ENCODE data around the gene ZNF48.
A peak's percentile ranks its signal among the peaks of the same experiment; 100 is the strongest.
"Not testable (repeated sequence)": the region's sequence is repeated elsewhere in the genome, so short reads cannot be mapped to it uniquely, and the experiment has no call there.

The ZNF48 gene

DNA sequence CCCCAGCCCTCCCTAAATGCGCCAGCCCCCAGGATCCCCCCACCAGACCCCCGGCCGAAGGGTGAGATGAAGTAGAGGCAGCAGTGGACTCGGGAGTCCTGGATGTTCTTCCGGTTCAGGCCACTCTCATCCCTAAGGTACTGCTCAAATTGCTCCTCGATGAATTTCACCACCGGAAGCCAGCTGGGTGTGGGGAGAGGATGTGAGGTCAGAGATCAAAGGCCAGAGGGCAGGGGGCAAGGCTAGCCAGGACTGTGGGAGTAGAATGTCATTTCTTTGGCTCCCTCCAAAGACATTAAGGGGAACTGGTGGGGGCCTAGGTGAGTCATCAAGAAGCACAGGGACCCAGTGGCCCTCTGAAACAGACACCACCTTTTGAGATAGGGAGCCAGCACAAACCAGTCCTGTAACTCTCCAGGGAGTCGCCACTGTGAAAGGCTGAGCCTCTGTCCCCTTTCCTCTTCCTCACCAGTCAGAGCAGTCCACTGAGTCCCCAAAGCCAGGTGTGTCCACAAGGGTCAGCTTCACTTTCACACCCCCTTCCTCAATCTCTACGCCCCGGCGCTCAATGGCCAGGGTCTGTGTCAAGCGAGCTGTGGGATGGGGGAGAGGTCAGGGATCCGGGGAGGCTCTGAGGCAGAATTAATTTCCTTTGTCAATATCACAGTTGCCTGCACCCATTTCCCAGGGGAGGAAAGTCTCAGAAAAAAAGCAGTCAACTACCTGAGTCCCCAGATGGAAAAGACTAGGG lies 13.8 kb upstream of the ZNF48 start:
- H3K4me1 ChIP-seq (ENCODE audit: insufficient read depth, low read length) = peaks cover 12% of the 10 kb centered on the region
- H3K9ac ChIP-seq (ENCODE audit: low read length) = no peak overlapping the region
- no peak overlapping the region for H3K27ac ChIP-seq (ENCODE audit: low read depth, low read length)

DNA sequence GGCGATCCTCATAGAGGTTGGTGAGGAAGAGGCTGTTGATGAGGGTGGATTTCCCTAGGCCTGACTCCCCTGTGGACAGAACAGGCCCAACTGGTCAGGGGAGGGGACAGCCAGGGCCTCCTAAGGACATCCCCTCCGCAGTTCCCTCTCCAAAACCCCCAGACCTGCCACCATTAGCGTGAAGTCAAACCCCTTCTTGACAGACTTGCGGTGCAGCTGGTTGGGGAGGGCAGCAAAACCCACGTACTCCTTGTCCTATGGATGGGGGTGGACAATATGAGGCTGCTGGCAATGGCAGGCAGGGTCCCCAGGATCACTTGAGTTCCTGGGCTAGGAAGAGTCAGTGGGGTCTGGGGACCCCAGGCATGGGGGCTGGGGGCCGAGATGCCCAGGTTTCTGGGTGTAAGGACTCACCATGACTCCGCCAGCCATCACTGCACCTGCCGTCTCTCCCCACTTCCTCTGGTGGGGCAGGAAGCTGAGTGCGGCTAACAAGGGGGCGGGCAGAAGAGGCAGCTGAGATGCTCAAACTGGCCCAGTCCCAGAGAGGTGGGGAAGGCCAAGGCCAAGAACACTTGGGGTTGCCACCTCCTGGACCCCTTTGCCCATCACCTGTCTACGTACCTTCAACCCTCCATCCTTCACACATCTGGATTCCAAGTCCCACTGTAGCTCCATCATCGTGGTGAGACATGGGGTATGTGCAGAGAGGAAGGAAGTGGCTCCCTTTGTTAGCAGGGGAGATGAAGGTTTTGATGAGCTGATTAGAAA lies 12.9 kb upstream of the ZNF48 start, which contains the start of gene SEPTIN1:
Gene SEPTIN1, minus strand, starts transcription at position 451 of the 771 bp plus-strand sequence. Its CDS starts 19 bp downstream, at position 432.
- H3K9ac ChIP-seq (ENCODE audit: low read length) = no peak within 1 kb of the TSS
- H3K4me3 ChIP-seq (ENCODE audit: low read depth in 1 of 2, low read length in 2 of 2) = no peak within 1 kb of the TSS
- H3K27me3 ChIP-seq (ENCODE audit: control insufficient read depth in 1 of 2, insufficient read depth in 2 of 2, low read length in 2 of 2) = no peaks in the 10 kb centered on the region
- H3K9me3 ChIP-seq (ENCODE audit: low read length) = no peaks in the 10 kb centered on the region
- H3K4me1 ChIP-seq (ENCODE audit: insufficient read depth, low read length) = peaks cover 7% of the 10 kb centered on the region
- H3K27ac ChIP-seq (ENCODE audit: low read depth, low read length) = no peak within 1 kb of the TSS
- H3K36me3 ChIP-seq (ENCODE audit: insufficient read depth, low read length) = peaks cover 5% of the 10 kb centered on the region

More for the DNA sequence above, 13.8 kb upstream of the ZNF48 start:
- Histone ChIP-seq H3K27me3 (ENCODE audit: control insufficient read depth in 1 of 2, insufficient read depth in 2 of 2, low read length in 2 of 2) (no peaks in the 10 kb centered on the region), H3K4me3 (ENCODE audit: low read depth in 1 of 2, low read length in 2 of 2) (no peak overlapping the region), H3K9me3 (ENCODE audit: low read length) (no peaks in the 10 kb centered on the region), H3K36me3 (ENCODE audit: insufficient read depth, low read length) (peaks cover 5% of the 10 kb centered on the region)

DNA sequence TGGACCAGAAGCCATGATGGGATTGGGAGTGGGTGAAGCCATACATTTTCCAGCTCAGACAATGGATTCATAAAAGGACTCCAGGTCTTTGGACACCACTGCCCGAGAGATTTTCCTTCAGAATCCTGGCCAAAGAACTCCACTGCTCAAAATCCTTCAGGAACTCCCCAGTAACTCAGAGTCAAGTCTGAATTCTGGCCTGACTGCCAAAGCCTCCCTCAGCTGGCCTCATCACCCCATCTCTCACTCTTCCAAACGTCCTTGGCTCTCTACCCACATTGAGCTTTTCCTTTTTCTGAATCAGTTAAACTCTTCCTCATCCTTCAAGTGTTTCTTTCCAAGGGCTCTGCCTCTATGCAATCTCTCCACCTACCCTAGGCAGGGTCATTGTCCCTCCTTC lies 11.7 kb upstream of the ZNF48 start:
- Histone ChIP-seq H3K9ac (ENCODE audit: low read length) (no peak overlapping the region), H3K4me3 (ENCODE audit: low read depth in 1 of 2, low read length in 2 of 2) (no peak overlapping the region), H3K36me3 (ENCODE audit: insufficient read depth, low read length) (peaks cover 5% of the 10 kb centered on the region), H3K9me3 (ENCODE audit: low read length) (no peaks in the 10 kb centered on the region), H3K4me1 (ENCODE audit: insufficient read depth, low read length) (peaks cover 5% of the 10 kb centered on the region), H3K27ac (ENCODE audit: low read depth, low read length) (no peak overlapping the region), H3K27me3 (ENCODE audit: control insufficient read depth in 1 of 2, insufficient read depth in 2 of 2, low read length in 2 of 2) (no peaks in the 10 kb centered on the region)

DNA sequence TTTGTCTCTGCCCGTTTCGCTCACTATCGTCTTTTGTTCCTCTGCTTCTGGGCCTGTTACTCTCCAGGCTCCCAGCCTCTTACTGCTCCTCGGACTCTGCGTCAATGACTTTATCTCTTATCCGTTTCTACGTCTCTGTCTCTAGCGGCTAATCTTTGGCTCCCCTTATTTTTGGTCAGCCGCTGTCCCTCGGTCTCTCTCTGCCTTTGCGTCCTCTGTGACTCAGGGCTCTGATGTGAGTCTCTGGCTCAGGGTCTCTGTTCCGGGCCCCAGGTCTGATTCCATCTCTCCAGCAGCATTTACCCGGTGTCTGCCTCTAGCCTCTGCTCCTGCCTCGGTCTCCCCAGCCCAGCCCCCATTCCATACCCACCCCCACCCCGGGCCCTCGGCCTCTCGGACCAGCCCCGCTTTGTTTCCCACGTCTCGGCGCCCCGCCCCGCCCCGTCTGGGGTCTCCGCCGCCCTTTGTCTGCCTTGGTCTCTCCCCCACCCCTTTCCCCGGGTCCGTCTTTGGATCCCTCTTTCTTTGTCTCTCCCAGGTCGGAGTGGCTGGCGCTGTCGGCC lies 547 bp upstream of the ZNF48 start:
- Histone ChIP-seq H3K4me3 (ENCODE audit: low read depth in 1 of 2, low read length in 2 of 2) (peak overlapping the region; percentile 76 to 99), H3K9ac (ENCODE audit: low read length) (peak overlapping the region; percentile 50), H3K27ac (ENCODE audit: low read depth, low read length) (peak overlapping the region; percentile 80), H3K36me3 (ENCODE audit: insufficient read depth, low read length) (peaks cover 20% of the 10 kb centered on the region), H3K27me3 (ENCODE audit: control insufficient read depth in 1 of 2, insufficient read depth in 2 of 2, low read length in 2 of 2) (no peaks in the 10 kb centered on the region), H3K4me1 (ENCODE audit: insufficient read depth, low read length) (peaks cover 37% of the 10 kb centered on the region), H3K9me3 (ENCODE audit: low read length) (no peaks in the 10 kb centered on the region)

DNA sequence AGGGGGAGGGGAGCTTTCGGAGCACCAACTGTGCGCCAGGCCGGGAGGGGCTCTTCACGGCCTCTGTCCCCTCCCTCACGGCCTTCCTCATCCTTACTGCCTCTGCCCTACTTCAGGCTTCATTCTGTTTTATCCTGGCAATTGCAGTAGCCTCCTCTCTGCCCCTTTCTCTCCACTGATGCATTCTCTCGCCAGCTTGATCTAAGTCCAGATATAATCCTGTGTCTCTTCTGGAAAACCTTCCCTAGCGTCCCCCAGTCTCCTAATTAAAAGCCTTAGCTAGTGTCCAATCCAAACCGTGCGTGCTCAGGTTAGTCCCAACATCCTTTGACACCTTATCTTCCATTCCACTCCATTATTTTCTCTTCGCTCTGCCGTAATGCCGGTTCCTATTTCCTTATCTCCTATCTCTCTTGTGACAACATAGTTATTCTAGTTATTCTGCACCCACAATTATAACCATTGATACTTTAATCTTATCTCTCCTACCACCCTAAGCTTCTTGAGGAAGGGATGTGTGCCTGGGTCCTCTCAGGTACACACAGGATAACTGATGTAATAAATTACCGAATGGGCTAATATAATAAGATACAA lies 869 bp downstream of the ZNF48 start:
- Histone ChIP-seq H3K4me1 (ENCODE audit: insufficient read depth, low read length) (peaks cover 41% of the 10 kb centered on the region), H3K9ac (ENCODE audit: low read length) (peak overlapping the region; percentile 23), H3K4me3 (ENCODE audit: low read depth in 1 of 2, low read length in 2 of 2) (peak overlapping the region; percentile 76 to 99), H3K9me3 (ENCODE audit: low read length) (no peaks in the 10 kb centered on the region), H3K36me3 (ENCODE audit: insufficient read depth, low read length) (peaks cover 20% of the 10 kb centered on the region), H3K27ac (ENCODE audit: low read depth, low read length) (peak overlapping the region; percentile 95), H3K27me3 (ENCODE audit: control insufficient read depth in 1 of 2, insufficient read depth in 2 of 2, low read length in 2 of 2) (no peaks in the 10 kb centered on the region)

DNA sequence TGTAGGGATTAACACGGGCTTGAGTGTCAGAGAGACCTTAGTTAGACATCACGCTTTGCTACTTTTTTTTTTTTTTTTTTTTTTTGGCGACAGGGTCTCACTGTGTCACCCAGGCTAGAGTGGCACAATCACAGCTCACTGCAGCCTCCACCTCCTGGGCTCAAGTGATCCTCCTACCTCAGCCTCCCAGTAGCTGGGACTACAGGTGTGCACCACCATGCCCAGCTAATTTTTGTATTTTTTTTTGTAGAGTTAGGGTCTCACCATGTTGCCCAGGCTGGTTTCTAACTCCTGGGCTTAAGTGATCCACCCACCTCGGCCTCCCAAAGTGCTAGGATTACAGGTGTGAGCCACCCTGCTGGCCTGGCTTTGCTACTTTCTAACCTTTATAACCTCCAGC lies 1.4 kb downstream of the ZNF48 start:
- not testable (repeated sequence) for H3K9me3 ChIP-seq (ENCODE audit: low read length); H3K4me3 ChIP-seq (ENCODE audit: low read depth in 1 of 2, low read length in 2 of 2); H3K9ac ChIP-seq (ENCODE audit: low read length); H3K27ac ChIP-seq (ENCODE audit: low read depth, low read length); H3K27me3 ChIP-seq (ENCODE audit: control insufficient read depth in 1 of 2, insufficient read depth in 2 of 2, low read length in 2 of 2)
- peaks cover 41% of the 10 kb centered on the region for H3K4me1 ChIP-seq (ENCODE audit: insufficient read depth, low read length)
- peaks cover 20% of the 10 kb centered on the region for H3K36me3 ChIP-seq (ENCODE audit: insufficient read depth, low read length)

DNA sequence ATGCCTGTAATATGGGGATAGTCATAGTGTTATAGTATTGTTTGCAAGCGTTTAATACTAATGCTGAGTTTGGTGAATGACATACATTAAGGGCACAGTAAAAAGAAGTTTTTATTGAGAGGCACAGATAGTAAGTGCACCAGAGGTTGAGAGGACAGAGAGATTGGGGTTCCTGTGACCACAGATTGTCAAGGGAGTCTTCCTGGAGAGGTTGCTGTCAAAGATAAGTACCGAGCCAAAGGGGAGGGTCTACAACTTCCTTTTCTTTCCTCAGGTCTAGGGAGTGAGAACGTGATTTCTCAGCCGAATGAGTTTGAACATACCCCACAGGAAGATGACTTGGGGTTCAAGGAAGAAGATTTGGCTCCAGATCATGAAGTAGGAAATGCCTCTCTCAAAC lies 1.8 kb downstream of the ZNF48 start:
- Histone ChIP-seq H3K36me3 (ENCODE audit: insufficient read depth, low read length) (peaks cover 20% of the 10 kb centered on the region), H3K27ac (ENCODE audit: low read depth, low read length) (no peak overlapping the region), H3K27me3 (ENCODE audit: control insufficient read depth in 1 of 2, insufficient read depth in 2 of 2, low read length in 2 of 2) (no peaks in the 10 kb centered on the region), H3K4me1 (ENCODE audit: insufficient read depth, low read length) (peaks cover 41% of the 10 kb centered on the region), H3K4me3 (ENCODE audit: low read depth in 1 of 2, low read length in 2 of 2) (no peak overlapping the region), H3K9me3 (ENCODE audit: low read length) (no peaks in the 10 kb centered on the region), H3K9ac (ENCODE audit: low read length) (no peak overlapping the region)

DNA sequence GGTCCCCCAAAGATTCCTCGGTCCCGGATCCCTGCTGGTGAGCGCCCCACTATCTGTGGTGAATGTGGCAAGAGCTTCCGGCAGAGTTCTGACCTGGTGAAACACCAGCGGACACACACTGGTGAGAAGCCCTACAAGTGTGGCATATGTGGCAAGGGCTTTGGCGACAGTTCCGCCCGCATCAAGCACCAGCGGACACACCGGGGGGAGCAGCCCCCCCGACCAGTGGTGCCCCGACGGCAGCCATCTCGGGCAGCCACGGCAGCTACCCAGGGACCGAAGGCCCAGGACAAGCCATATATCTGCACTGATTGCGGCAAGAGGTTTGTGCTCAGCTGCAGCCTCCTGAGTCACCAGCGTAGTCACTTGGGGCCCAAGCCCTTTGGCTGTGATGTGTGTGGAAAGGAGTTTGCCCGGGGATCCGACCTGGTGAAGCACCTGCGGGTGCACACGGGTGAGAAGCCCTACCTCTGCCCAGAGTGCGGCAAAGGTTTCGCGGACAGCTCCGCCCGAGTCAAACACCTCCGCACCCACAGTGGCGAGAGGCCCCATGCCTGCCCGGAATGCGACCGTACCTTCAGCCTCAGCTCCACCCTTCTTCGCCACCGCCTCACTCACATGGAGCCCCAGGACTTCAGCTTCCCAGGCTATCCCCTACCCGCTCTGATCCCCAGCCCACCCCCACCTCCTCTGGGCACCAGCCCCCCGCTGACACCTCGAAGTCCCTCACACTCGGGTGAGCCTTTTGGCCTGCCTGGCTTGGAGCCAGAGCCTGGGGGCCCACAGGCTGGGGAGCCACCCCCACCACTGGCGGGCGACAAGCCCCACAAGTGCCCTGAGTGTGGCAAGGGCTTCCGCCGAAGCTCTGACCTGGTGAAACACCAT lies 2.8 kb downstream of the ZNF48 start:
- Histone ChIP-seq H3K4me1 (ENCODE audit: insufficient read depth, low read length) (peaks cover 41% of the 10 kb centered on the region), H3K9ac (ENCODE audit: low read length) (no peak overlapping the region), H3K27ac (ENCODE audit: low read depth, low read length) (peak overlapping the region; percentile 96), H3K27me3 (ENCODE audit: control insufficient read depth in 1 of 2, insufficient read depth in 2 of 2, low read length in 2 of 2) (no peaks in the 10 kb centered on the region), H3K36me3 (ENCODE audit: insufficient read depth, low read length) (peaks cover 20% of the 10 kb centered on the region), H3K4me3 (ENCODE audit: low read depth in 1 of 2, low read length in 2 of 2) (no peak overlapping the region), H3K9me3 (ENCODE audit: low read length) (no peaks in the 10 kb centered on the region)

DNA sequence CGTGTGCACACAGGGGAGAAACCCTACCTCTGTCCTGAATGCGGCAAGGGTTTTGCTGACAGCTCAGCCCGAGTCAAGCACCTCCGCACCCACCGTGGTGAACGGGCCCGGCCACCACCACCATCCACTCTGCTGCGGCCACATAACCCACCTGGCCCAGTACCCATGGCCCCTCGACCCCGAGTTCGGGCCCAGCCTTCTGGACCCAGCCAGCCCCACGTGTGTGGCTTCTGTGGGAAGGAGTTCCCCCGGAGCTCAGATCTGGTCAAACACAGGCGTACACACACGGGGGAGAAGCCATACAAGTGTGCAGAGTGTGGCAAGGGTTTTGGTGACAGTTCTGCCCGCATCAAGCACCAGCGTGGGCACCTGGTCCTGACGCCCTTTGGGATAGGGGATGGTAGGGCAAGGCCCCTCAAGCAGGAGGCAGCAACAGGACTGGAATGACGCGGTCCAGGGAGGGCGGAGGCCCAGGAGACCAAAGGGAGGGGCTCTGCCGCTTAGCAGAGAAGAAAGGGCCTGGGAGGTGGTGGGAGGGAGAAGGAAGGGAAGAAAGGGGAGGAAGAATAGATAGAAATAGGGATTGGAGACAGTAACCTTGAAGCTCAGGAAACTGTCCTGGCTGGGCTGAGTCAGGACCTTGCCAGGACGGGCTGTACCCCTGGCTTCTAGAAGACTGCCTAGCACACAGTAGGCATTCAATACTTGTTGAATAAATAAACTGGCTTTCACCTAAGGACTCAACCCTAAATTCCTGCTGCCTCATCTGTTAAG lies 3.6 kb downstream of the ZNF48 start:
- H3K9me3 ChIP-seq (ENCODE audit: low read length) = no peaks in the 10 kb centered on the region
- H3K4me3 ChIP-seq (ENCODE audit: low read depth in 1 of 2, low read length in 2 of 2) = no peak overlapping the region
- H3K27me3 ChIP-seq (ENCODE audit: control insufficient read depth in 1 of 2, insufficient read depth in 2 of 2, low read length in 2 of 2) = no peaks in the 10 kb centered on the region
- peak overlapping the region; percentile 96 for H3K27ac ChIP-seq (ENCODE audit: low read depth, low read length)
- peak overlapping the region; percentile 77 for H3K9ac ChIP-seq (ENCODE audit: low read length)
- peaks cover 41% of the 10 kb centered on the region for H3K4me1 ChIP-seq (ENCODE audit: insufficient read depth, low read length)
- H3K36me3 ChIP-seq (ENCODE audit: insufficient read depth, low read length) = peaks cover 20% of the 10 kb centered on the region

DNA sequence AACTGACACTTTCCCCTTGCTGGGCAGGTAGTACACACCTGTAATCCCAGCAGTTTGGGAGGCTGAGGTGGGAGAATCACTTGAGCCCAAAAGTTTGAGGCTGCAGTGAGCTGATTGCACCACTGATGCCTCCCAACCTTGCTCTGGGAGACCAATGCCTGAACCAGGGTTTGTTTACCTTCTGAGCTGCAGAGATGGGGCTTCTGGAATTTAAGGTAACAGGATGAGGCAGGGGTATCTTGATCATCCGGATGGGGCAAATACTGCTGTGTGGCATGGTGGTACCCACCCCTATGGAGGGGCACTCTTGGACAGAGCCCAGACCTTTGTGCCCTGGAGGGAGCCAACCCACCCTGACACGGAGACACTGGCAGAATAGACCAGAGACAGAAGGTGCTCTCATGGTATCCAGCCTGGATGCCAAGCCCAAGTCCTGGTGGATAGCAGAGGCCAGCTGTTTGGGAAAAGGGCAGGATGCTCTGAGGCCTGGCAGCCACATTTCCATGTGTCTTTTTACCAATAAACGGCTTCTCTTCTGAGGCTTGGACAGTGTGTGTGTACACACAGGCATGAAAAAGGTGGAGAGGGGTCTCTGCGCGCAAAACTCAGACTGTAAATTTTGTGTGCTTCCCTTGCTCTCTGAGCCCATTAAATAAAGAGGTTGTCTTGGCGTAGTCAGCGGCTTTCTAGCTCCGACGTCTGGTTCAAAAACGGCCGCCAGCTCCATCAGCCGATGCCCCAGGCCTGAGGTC lies 4.4 kb downstream of the ZNF48 start:
- no peaks in the 10 kb centered on the region for H3K27me3 ChIP-seq (ENCODE audit: control insufficient read depth in 1 of 2, insufficient read depth in 2 of 2, low read length in 2 of 2)

More for the DNA sequence above, 4.4 kb downstream of the ZNF48 start:
- peaks cover 20% of the 10 kb centered on the region for H3K36me3 ChIP-seq (ENCODE audit: insufficient read depth, low read length)
- peaks cover 34% of the 10 kb centered on the region for H3K4me1 ChIP-seq (ENCODE audit: insufficient read depth, low read length)
- H3K4me3 ChIP-seq (ENCODE audit: low read depth in 1 of 2, low read length in 2 of 2) = peak overlapping the region; percentile 59 to 70
- H3K9me3 ChIP-seq (ENCODE audit: low read length) = no peaks in the 10 kb centered on the region
- peak overlapping the region; percentile 77 for H3K9ac ChIP-seq (ENCODE audit: low read length)
- peak overlapping the region; percentile 96 for H3K27ac ChIP-seq (ENCODE audit: low read depth, low read length)

Measured in muscle layer of colon (tissue), 2 donors.